ENCODE measurements around the gene AKR7A3.

DNA sequence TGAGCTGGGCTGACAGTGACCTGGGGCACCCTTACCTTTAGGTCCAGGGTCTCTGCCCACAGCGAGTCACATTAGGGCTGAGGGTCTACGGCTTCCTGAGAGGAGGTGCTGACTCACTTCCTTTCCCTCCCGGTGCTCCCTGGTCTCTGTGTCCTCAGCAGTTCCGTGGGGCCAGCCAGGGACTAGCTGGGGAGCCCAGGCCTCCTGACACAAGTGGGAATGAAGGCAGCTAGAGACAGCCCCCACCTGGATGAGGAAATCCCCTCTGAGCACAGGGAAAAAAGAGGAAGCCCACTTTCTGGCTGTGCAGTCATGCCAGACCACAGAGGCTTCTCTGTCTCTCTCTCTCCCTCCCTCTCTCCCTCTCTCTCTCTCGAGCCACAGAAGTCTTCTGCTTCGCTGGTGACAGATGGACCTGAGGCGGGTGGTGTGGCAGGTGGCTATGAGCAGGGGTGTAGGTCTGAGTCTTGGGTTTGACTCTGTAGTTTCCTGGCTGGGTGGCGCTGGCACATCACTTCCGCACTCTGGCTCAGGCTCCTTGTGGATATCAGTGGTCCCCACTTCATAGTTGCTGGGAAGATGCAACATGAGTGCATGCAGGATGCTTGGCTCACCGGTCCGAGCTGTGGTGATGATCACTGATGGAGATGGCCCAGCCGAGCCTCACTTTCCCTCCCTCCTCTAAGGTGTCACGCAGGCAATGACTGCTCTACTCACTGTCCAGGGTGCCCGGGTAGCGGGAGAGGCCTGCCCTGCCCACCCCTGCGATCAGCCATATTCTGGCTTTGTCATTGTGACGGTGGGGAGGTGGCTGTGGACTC lies 27.0 kb upstream of the AKR7A3 start:
- TF ChIP-seq FOXA1 (IDR thresholded peaks at IDR 0.05) (no peak), RAD21 (IDR thresholded peaks at IDR 0.05) (no peak), TAF1 (conservative IDR thresholded peaks at IDR 0.05) (no peak), EGR1 (IDR thresholded peaks at IDR 0.05; ENCODE audit: low read depth in 2 of 2) (no peak), SP1 (IDR thresholded peaks at IDR 0.05) (no peak), HNF4G (IDR thresholded peaks at IDR 0.05) (no peak), JUND (IDR thresholded peaks at IDR 0.05) (no peak)
- TF ChIP-seq, protein P1, sequence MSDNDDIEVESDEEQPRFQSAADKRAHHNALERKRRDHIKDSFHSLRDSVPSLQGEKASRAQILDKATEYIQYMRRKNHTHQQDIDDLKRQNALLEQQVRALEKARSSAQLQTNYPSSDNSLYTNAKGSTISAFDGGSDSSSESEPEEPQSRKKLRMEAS (IDR thresholded peaks at IDR 0.05), result no peak
- TF ChIP-seq, protein P2, sequence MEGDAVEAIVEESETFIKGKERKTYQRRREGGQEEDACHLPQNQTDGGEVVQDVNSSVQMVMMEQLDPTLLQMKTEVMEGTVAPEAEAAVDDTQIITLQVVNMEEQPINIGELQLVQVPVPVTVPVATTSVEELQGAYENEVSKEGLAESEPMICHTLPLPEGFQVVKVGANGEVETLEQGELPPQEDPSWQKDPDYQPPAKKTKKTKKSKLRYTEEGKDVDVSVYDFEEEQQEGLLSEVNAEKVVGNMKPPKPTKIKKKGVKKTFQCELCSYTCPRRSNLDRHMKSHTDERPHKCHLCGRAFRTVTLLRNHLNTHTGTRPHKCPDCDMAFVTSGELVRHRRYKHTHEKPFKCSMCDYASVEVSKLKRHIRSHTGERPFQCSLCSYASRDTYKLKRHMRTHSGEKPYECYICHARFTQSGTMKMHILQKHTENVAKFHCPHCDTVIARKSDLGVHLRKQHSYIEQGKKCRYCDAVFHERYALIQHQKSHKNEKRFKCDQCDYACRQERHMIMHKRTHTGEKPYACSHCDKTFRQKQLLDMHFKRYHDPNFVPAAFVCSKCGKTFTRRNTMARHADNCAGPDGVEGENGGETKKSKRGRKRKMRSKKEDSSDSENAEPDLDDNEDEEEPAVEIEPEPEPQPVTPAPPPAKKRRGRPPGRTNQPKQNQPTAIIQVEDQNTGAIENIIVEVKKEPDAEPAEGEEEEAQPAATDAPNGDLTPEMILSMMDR (IDR thresholded peaks at IDR 0.05; ENCODE audit: low read depth, low read length, missing input control), result no peak
- TF ChIP-seq, protein P3, sequence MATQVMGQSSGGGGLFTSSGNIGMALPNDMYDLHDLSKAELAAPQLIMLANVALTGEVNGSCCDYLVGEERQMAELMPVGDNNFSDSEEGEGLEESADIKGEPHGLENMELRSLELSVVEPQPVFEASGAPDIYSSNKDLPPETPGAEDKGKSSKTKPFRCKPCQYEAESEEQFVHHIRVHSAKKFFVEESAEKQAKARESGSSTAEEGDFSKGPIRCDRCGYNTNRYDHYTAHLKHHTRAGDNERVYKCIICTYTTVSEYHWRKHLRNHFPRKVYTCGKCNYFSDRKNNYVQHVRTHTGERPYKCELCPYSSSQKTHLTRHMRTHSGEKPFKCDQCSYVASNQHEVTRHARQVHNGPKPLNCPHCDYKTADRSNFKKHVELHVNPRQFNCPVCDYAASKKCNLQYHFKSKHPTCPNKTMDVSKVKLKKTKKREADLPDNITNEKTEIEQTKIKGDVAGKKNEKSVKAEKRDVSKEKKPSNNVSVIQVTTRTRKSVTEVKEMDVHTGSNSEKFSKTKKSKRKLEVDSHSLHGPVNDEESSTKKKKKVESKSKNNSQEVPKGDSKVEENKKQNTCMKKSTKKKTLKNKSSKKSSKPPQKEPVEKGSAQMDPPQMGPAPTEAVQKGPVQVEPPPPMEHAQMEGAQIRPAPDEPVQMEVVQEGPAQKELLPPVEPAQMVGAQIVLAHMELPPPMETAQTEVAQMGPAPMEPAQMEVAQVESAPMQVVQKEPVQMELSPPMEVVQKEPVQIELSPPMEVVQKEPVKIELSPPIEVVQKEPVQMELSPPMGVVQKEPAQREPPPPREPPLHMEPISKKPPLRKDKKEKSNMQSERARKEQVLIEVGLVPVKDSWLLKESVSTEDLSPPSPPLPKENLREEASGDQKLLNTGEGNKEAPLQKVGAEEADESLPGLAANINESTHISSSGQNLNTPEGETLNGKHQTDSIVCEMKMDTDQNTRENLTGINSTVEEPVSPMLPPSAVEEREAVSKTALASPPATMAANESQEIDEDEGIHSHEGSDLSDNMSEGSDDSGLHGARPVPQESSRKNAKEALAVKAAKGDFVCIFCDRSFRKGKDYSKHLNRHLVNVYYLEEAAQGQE (IDR thresholded peaks at IDR 0.05), result no peak

All from liver (tissue), 3 donors.